GM12801 (cell line): ENCODE data around the gene ADIRF.

ENCODE experiments used
- TF ChIP-seq, protein P1 (sequence below): IDR thresholded peaks from one replicate; pipeline ENCODE4 v1.5.1; 2011; ENCODE audit warnings: control low read depth; ENCODE audit not compliant: insufficient read length; ENCODE audit errors: extremely low read depth

The ADIRF gene

GRCh38 chr10:86944471-86944870 lies 23.8 kb upstream of the ADIRF start:
- TF ChIP-seq, protein P1, sequence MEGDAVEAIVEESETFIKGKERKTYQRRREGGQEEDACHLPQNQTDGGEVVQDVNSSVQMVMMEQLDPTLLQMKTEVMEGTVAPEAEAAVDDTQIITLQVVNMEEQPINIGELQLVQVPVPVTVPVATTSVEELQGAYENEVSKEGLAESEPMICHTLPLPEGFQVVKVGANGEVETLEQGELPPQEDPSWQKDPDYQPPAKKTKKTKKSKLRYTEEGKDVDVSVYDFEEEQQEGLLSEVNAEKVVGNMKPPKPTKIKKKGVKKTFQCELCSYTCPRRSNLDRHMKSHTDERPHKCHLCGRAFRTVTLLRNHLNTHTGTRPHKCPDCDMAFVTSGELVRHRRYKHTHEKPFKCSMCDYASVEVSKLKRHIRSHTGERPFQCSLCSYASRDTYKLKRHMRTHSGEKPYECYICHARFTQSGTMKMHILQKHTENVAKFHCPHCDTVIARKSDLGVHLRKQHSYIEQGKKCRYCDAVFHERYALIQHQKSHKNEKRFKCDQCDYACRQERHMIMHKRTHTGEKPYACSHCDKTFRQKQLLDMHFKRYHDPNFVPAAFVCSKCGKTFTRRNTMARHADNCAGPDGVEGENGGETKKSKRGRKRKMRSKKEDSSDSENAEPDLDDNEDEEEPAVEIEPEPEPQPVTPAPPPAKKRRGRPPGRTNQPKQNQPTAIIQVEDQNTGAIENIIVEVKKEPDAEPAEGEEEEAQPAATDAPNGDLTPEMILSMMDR: no peak

- TF ChIP-seq, protein P1: no peak
Measured at GRCh38 chr10:86944907-86945306, 23.4 kb upstream of the ADIRF start.

- TF ChIP-seq, protein P1: no peak
Measured at GRCh38 chr10:86945361-86946212, 22.7 kb upstream of the ADIRF start.

- TF ChIP-seq, protein P1: no peak
Measured at GRCh38 chr10:86946213-86947155, 21.8 kb upstream of the ADIRF start.

GRCh38 chr10:86950349-86950748 lies 17.9 kb upstream of the ADIRF start:
- TF ChIP-seq, protein P1: no peak

DNA sequence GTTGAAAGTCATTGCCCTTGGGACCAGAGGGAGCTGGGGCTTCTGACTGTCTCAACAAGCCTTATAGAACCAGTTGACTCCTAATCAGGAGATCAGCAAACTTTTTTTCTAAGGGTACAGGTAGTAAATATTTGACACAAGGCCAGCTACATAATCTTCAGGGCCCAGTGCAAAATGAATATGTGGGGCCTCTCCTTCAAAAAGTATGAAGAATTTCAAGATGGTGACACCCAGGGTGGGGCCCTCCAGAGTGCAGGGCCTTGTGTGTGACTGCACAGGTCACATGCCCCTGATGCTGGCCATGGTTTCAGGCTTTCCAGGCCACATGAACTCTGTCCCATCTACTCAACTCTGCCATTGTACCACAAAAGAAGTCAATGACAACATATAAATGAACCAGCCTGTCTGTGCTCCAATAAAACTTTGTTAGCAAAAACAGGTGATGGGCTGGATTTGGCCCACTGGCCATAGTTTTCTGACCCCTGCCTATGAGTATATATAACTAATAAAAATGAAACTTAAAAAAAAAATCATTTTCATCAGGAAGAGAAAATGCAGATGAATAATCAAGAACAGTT lies 17.0 kb upstream of the ADIRF start:
- TF ChIP-seq, protein P1: no peak

DNA sequence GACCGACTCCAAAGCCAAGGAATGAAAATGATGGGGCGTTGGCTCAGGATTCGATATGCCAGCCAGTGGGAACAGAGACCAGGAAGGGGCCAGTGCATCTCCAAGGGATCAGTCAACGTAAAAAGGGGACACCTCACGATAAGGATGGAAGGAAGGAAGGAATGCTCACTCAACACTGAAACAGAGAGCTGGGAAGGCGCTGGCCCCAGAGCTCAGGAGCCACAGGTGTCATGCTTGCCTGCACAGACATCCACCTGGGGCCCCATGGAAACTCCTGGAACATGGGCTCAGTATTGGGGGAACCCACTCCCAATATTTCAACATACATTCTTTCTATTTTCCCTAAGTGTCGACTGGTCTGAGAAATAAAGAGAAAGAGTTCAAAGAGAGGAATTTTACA lies 16.2 kb upstream of the ADIRF start:
- TF ChIP-seq, protein P1: no peak
